ENCODE data around the gene SLC2A10.

GRCh38 chr20:46717818-46718541, 8.5 kb downstream of the SLC2A10 start:
- no peak for TF ChIP-seq CTCF (IDR thresholded peaks at IDR 0.05; ENCODE audit: insufficient read depth, low read depth, low read length)
- no peak for TF ChIP-seq EZH2 (IDR thresholded peaks at IDR 0.05; ENCODE audit: insufficient read depth, low read length)
